HG03378 (cell line): ENCODE data around the gene RGS17.

Experiments used
- ATAC-seq: cut with Tn5 transposase; IDR thresholded peaks from one replicate; pipeline ENCODE4 v1.9.1; 2021; ENCODE audit warnings: mild to moderate bottlenecking, moderate library complexity; ENCODE audit not compliant: unreplicated experiment

Gene RGS17

GRCh38 chr6:152959333-152959732 is 171.7 kb downstream of the RGS17 start:
- no peak for ATAC-seq

- ATAC-seq, result no peak
Measured at GRCh38 chr6:152957796-152958195, 173.3 kb downstream of the RGS17 start.
